SHP77 treated with DMSO at 0.1 percent for 48 hours (cell line): Measurements from ENCODE around the gene STAC3.

Source experiments
- DNase-seq: peaks from one replicate; lab custom pipeline; 2025; lab: John Stamatoyannopoulos, UW

Gene STAC3

GRCh38 chr12:57254506-57255280 lies 3.7 kb upstream of the STAC3 start:
- DNase-seq: no peak

- no peak for DNase-seq
These were observed 446 bp downstream of the STAC3 start for GRCh38 chr12:57250541-57250940.

GRCh38 chr12:57248934-57249742 lies 1.8 kb downstream of the STAC3 start:
- no peak for DNase-seq

GRCh38 chr12:57247041-57247440 lies 3.9 kb downstream of the STAC3 start:
- DNase-seq: no peak

- DNase-seq: no peak
These were observed 6.7 kb downstream of the STAC3 start for GRCh38 chr12:57244312-57244696.

GRCh38 chr12:57243521-57244311 lies 7.3 kb downstream of the STAC3 start:
- DNase-seq: peak; percentile 19

- peak; percentile 39 for DNase-seq
These were observed 8.1 kb downstream of the STAC3 start for GRCh38 chr12:57242691-57243454.

GRCh38 chr12:57242329-57242690 lies 8.7 kb downstream of the STAC3 start:
- DNase-seq: no peak

- DNase-seq: no peak
These were observed 9.3 kb downstream of the STAC3 start for GRCh38 chr12:57241402-57242310.

GRCh38 chr12:57240926-57241401 lies 10.0 kb downstream of the STAC3 start:
- DNase-seq: no peak

- peak; percentile 25 for DNase-seq
These were observed 10.7 kb downstream of the STAC3 start for GRCh38 chr12:57240066-57240921.

- DNase-seq: no peak
These were observed 11.4 kb downstream of the STAC3 start for GRCh38 chr12:57239587-57240065.

- DNase-seq: peak; percentile 75
These were observed 12.0 kb downstream of the STAC3 start for GRCh38 chr12:57238854-57239554.

GRCh38 chr12:57237932-57238853 lies 12.8 kb downstream of the STAC3 start:
- DNase-seq: no peak

GRCh38 chr12:57237596-57237931 lies 13.4 kb downstream of the STAC3 start:
- no peak for DNase-seq

GRCh38 chr12:57236925-57237595 lies 13.9 kb downstream of the STAC3 start:
- no peak for DNase-seq

GRCh38 chr12:57236201-57236924 lies 14.6 kb downstream of the STAC3 start:
- DNase-seq: no peak
